ENCODE results near the gene TNIP3. TPM values are rescaled to one million over a fixed set of nuclear protein-coding genes. Genes with fewer than 3 reads are reported as not detected.

The TNIP3 gene
- total RNA-seq, 2 donors from 2014 or later = 0.11 TPM; not detected in 1

DNA sequence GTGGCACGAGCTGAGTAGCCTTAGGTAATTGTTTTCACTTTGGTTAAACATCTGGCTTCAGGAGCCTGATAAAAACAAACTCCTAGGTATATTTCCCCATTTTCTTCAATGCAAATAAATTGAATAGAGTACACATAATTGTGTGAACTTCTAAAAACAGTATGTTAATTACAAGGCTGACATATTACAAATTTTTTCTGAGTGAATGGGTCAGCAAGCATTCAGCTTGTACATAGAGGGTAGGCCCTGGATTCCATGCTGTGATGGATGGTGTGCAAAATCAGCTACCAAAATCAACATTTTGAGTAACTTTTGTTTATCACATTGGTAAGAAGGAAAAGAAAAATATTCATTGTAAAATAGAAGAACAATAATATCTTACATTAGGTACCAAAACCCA is 12.2 kb downstream of the TNIP3 start:
- no peak overlapping the region for H3K9ac ChIP-seq (ENCODE audit: extremely low read depth, low read length, poor library complexity, severe bottlenecking)
- no peaks in the 10 kb centered on the region for H3K36me3 Mint-ChIP-seq (ENCODE audit: low read depth)
- 95% methylated on average over 1 of the region's 1 CpG; no CpG with 5 or more reads in 1 of the 2 experiments for WGBS, 2 experiments (ENCODE audit: insufficient coverage in 1 of 2, insufficient read length in 1 of 2)
- H3K27me3 ChIP-seq (ENCODE audit: control insufficient read depth, insufficient read depth, low read length, poor library complexity, severe bottlenecking) = no peaks in the 10 kb centered on the region
- H3K27ac ChIP-seq (ENCODE audit: low read depth, low read length) = no peak overlapping the region
- H3K36me3 ChIP-seq (ENCODE audit: control insufficient read depth, insufficient read depth, low read length) = no peaks in the 10 kb centered on the region
- no peak overlapping the region for H3K4me3 Mint-ChIP-seq
- H3K4me3 ChIP-seq (ENCODE audit: low read length) = no peak overlapping the region
- H3K9me3 ChIP-seq (ENCODE audit: control insufficient read depth, low read length) = no peaks in the 10 kb centered on the region
- DNase-seq = no peak
- peaks cover 5% of the 10 kb centered on the region for H3K4me1 Mint-ChIP-seq
- H3K9me3 Mint-ChIP-seq = no peaks in the 10 kb centered on the region
- no peaks in the 10 kb centered on the region for H3K27me3 Mint-ChIP-seq (ENCODE audit: insufficient read depth)
- no peak overlapping the region for H3K27ac Mint-ChIP-seq
- TF ChIP-seq, protein P1, sequence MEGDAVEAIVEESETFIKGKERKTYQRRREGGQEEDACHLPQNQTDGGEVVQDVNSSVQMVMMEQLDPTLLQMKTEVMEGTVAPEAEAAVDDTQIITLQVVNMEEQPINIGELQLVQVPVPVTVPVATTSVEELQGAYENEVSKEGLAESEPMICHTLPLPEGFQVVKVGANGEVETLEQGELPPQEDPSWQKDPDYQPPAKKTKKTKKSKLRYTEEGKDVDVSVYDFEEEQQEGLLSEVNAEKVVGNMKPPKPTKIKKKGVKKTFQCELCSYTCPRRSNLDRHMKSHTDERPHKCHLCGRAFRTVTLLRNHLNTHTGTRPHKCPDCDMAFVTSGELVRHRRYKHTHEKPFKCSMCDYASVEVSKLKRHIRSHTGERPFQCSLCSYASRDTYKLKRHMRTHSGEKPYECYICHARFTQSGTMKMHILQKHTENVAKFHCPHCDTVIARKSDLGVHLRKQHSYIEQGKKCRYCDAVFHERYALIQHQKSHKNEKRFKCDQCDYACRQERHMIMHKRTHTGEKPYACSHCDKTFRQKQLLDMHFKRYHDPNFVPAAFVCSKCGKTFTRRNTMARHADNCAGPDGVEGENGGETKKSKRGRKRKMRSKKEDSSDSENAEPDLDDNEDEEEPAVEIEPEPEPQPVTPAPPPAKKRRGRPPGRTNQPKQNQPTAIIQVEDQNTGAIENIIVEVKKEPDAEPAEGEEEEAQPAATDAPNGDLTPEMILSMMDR (conservative IDR thresholded peaks at IDR 0.05) = no peak
- no peaks in the 10 kb centered on the region for H3K4me1 ChIP-seq (ENCODE audit: control insufficient read depth, insufficient read depth, low read length)

DNA sequence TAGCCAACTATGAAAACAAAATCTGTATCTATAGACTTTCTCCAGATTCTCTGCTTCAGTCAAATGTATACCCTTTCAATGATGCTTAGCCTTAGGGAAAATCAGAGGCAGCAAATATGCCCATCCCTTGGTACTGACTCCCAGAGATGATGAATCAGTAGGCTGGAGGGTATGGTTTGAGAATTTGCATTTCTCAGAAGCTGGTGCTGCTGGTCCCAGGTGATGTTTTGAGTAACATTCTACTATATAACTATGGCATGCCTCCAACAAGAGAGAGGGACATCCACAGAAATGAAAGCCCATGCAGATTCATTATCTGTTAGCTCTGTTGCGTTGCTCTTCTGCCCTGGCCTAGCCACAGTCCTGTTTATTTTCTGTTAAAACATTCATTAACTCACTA is 13.6 kb downstream of the TNIP3 start:
- no peaks in the 10 kb centered on the region for H3K4me1 Mint-ChIP-seq
- no peaks in the 10 kb centered on the region for H3K27me3 Mint-ChIP-seq (ENCODE audit: insufficient read depth)
- H3K27me3 ChIP-seq (ENCODE audit: control insufficient read depth, insufficient read depth, low read length, poor library complexity, severe bottlenecking) = no peaks in the 10 kb centered on the region
- H3K4me3 ChIP-seq (ENCODE audit: low read length) = no peak overlapping the region
- TF ChIP-seq, protein P1 (conservative IDR thresholded peaks at IDR 0.05) = no peak
- no peak overlapping the region for H3K4me3 Mint-ChIP-seq
- H3K4me1 ChIP-seq (ENCODE audit: control insufficient read depth, insufficient read depth, low read length) = no peaks in the 10 kb centered on the region
- no peak overlapping the region for H3K27ac Mint-ChIP-seq
- no peaks in the 10 kb centered on the region for H3K9me3 ChIP-seq (ENCODE audit: control insufficient read depth, low read length)
- no peak overlapping the region for H3K27ac ChIP-seq (ENCODE audit: low read depth, low read length)
- no peaks in the 10 kb centered on the region for H3K36me3 ChIP-seq (ENCODE audit: control insufficient read depth, insufficient read depth, low read length)
- no peaks in the 10 kb centered on the region for H3K9me3 Mint-ChIP-seq
- no peak overlapping the region for H3K9ac ChIP-seq (ENCODE audit: extremely low read depth, low read length, poor library complexity, severe bottlenecking)
- 88 to 100% methylated on average over 1 of the region's 1 CpG for WGBS, 2 experiments (ENCODE audit: insufficient coverage in 1 of 2, insufficient read length in 1 of 2)
- H3K36me3 Mint-ChIP-seq (ENCODE audit: low read depth) = no peaks in the 10 kb centered on the region
- DNase-seq = no peak

DNA sequence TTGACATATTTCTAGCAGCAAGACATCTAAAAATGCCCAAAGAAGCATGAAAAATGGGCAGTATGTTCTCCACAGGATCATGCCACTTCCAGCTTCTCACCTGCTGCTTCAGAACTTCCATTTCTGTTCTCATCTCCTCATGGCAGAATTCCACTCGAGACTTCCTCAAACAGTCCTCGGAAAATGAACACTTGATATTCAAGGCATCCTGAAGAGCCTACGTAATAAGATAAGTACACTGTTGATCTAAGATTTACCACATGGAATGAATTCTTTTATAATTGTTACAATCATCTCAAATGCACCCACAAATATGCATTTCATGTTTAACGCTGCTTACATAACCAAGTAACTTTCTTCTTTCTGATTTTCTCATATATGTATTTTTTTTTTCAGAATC is 14.1 kb downstream of the TNIP3 start:
- no peak for DNase-seq
- no peaks in the 10 kb centered on the region for H3K9me3 ChIP-seq (ENCODE audit: control insufficient read depth, low read length)
- no peak overlapping the region for H3K9ac ChIP-seq (ENCODE audit: extremely low read depth, low read length, poor library complexity, severe bottlenecking)
- TF ChIP-seq, protein P1 (conservative IDR thresholded peaks at IDR 0.05) = no peak
- H3K36me3 ChIP-seq (ENCODE audit: control insufficient read depth, insufficient read depth, low read length) = no peaks in the 10 kb centered on the region
- no peaks in the 10 kb centered on the region for H3K4me1 Mint-ChIP-seq
- no peaks in the 10 kb centered on the region for H3K27me3 Mint-ChIP-seq (ENCODE audit: insufficient read depth)
- H3K27ac ChIP-seq (ENCODE audit: low read depth, low read length) = no peak overlapping the region
- H3K27me3 ChIP-seq (ENCODE audit: control insufficient read depth, insufficient read depth, low read length, poor library complexity, severe bottlenecking) = no peaks in the 10 kb centered on the region
- H3K27ac Mint-ChIP-seq = no peak overlapping the region
- WGBS, 2 experiments (ENCODE audit: insufficient coverage in 1 of 2, insufficient read length in 1 of 2) = 88 to 97% methylated on average over 4 of the region's 4 CpGs
- H3K9me3 Mint-ChIP-seq = no peaks in the 10 kb centered on the region
- no peaks in the 10 kb centered on the region for H3K4me1 ChIP-seq (ENCODE audit: control insufficient read depth, insufficient read depth, low read length)
- no peaks in the 10 kb centered on the region for H3K36me3 Mint-ChIP-seq (ENCODE audit: low read depth)
- H3K4me3 Mint-ChIP-seq = no peak overlapping the region
- H3K4me3 ChIP-seq (ENCODE audit: low read length) = no peak overlapping the region

Data from endodermal cell (in vitro differentiated cells).